Measurements from ENCODE around the gene SPDYC. TPM values are rescaled to one million over a fixed set of nuclear protein-coding genes. Genes with fewer than 3 reads are reported as not detected.

The SPDYC gene
- total and polyA plus RNA-seq, 2 of the 13 experiments (the other 11 are each of a cell fraction or from before 2014, with no cell fraction given), result 0.15 to 0.33 TPM

DNA sequence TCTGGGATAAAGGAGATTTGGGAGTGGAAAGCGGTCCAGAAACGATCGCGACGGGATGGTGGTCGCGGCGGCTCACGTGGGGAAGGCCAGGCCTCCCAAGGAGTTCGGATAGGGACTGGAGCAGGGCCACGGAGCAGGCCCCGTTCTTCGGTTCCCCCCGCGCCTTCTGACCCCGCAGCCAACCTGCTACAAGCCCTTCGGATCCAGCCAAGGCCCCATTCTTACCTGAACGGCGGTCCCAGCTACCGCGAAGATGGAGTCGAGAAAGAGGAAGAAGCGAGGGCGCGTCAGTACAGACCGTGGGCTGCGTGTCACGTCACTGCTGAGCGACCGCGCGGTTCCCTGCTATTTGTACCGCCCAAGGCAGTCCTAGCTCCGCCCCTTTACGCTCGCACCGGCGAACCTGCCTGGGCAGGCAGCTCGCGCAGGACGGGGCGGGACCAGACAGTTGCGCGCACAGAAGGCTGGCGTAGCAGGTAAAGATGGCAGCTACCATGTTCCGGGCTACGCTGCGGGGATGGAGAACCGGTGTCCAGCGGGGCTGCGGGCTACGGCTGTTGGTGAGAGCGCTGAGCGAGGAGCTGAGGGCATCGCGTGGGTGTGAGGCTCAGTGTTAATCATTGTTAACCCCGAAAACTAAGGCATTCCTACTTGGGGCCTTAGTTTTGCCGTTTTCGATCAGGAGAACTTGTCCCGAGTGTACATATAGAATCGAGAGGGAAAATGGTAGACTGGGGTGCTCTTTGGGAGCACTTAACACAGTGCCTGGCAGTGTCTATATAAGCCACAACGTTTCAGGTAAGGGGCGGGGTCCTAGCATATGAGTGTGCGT is 48.0 kb upstream of the SPDYC start, which contains the start of the genes FAU and MRPL49 (continued):
- TF ChIP-seq MAZ (IDR thresholded peaks at IDR 0.05; ENCODE audit: borderline replicate concordance, low read depth, low read length) (no peak), MAZ (CRISPR knock-in tag; IDR thresholded peaks at IDR 0.05; ENCODE audit: low read depth) (peak; percentile 86; the same call in 1 of the 2 replicates), TBX2 (CRISPR knock-in tag; IDR thresholded peaks at IDR 0.05; ENCODE audit: borderline replicate concordance) (peak; percentile 82), ZSCAN31 (CRISPR knock-in tag; IDR thresholded peaks at IDR 0.05; ENCODE audit: low read depth) (peak; percentile 95), ZFP36L2 (CRISPR knock-in tag; IDR thresholded peaks at IDR 0.05) (no peak), ELF3 (CRISPR knock-in tag; IDR thresholded peaks at IDR 0.05) (peak; percentile 92), NCOA2 (CRISPR knock-in tag; IDR thresholded peaks at IDR 0.05) (peak; percentile 30; the same call in 1 of the 2 replicates), SP4 (CRISPR knock-in tag; IDR thresholded peaks at IDR 0.05) (peak; percentile 93), ZNF713 (CRISPR knock-in tag; IDR thresholded peaks at IDR 0.05) (0 out of 2 replicates have a peak, but pooled peaks have one; percentile 76), ZNF773 (CRISPR knock-in tag; IDR thresholded peaks at IDR 0.05; ENCODE audit: borderline replicate concordance) (no peak), PHF5A (CRISPR knock-in tag; IDR thresholded peaks at IDR 0.05; ENCODE audit: low read depth, unreplicated experiment) (peak; percentile 76), ZSCAN25 (CRISPR knock-in tag; IDR thresholded peaks at IDR 0.05) (0 out of 2 replicates have a peak, but pooled peaks have one; percentile 15), SALL2 (CRISPR knock-in tag; IDR thresholded peaks at IDR 0.05) (peak; percentile 77; the same call in 1 of the 2 replicates)
- TF ChIP-seq, protein P1, sequence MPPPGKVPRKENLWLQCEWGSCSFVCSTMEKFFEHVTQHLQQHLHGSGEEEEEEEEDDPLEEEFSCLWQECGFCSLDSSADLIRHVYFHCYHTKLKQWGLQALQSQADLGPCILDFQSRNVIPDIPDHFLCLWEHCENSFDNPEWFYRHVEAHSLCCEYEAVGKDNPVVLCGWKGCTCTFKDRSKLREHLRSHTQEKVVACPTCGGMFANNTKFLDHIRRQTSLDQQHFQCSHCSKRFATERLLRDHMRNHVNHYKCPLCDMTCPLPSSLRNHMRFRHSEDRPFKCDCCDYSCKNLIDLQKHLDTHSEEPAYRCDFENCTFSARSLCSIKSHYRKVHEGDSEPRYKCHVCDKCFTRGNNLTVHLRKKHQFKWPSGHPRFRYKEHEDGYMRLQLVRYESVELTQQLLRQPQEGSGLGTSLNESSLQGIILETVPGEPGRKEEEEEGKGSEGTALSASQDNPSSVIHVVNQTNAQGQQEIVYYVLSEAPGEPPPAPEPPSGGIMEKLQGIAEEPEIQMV (CRISPR knock-in tag; IDR thresholded peaks at IDR 0.05; ENCODE audit: low read depth), result peak; percentile 57
- TF ChIP-seq, protein P2, sequence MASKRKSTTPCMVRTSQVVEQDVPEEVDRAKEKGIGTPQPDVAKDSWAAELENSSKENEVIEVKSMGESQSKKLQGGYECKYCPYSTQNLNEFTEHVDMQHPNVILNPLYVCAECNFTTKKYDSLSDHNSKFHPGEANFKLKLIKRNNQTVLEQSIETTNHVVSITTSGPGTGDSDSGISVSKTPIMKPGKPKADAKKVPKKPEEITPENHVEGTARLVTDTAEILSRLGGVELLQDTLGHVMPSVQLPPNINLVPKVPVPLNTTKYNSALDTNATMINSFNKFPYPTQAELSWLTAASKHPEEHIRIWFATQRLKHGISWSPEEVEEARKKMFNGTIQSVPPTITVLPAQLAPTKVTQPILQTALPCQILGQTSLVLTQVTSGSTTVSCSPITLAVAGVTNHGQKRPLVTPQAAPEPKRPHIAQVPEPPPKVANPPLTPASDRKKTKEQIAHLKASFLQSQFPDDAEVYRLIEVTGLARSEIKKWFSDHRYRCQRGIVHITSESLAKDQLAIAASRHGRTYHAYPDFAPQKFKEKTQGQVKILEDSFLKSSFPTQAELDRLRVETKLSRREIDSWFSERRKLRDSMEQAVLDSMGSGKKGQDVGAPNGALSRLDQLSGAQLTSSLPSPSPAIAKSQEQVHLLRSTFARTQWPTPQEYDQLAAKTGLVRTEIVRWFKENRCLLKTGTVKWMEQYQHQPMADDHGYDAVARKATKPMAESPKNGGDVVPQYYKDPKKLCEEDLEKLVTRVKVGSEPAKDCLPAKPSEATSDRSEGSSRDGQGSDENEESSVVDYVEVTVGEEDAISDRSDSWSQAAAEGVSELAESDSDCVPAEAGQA (IDR thresholded peaks at IDR 0.05; ENCODE audit: low read depth), result peak; percentile 97
- TF ChIP-seq, protein P2 (CRISPR knock-in tag; IDR thresholded peaks at IDR 0.05; ENCODE audit: borderline replicate concordance), result no peak
- TF ChIP-seq, protein P3, sequence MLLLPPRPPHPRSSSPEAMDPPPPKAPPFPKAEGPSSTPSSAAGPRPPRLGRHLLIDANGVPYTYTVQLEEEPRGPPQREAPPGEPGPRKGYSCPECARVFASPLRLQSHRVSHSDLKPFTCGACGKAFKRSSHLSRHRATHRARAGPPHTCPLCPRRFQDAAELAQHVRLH (CRISPR knock-in tag; IDR thresholded peaks at IDR 0.05; ENCODE audit: borderline replicate concordance, low read depth), result peak; percentile 71; the same call in 1 of the 2 replicates
- TF ChIP-seq, protein P4, sequence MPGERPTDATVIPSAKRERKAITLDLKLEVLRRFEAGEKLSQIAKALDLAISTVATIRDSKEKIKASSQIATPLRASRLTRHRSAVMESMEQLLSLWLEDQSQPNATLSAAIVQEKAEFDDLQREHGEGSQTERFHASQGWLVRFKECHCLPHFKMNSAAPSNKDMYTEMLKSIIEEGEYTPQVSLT (CRISPR knock-in tag; IDR thresholded peaks at IDR 0.05; ENCODE audit: borderline replicate concordance, low read depth), result no peak
- TF ChIP-seq, protein P5, sequence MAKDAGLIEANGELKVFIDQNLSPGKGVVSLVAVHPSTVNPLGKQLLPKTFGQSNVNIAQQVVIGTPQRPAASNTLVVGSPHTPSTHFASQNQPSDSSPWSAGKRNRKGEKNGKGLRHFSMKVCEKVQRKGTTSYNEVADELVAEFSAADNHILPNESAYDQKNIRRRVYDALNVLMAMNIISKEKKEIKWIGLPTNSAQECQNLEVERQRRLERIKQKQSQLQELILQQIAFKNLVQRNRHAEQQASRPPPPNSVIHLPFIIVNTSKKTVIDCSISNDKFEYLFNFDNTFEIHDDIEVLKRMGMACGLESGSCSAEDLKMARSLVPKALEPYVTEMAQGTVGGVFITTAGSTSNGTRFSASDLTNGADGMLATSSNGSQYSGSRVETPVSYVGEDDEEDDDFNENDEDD (CRISPR knock-in tag; IDR thresholded peaks at IDR 0.05; ENCODE audit: borderline replicate concordance), result peak; percentile 80; the same call in 1 of the 2 replicates

Data from HepG2 (cell line).